Renal cortex interstitium (tissue), 11 donors: ENCODE data around the gene ARRDC5. TPM values are rescaled to one million over a fixed set of nuclear protein-coding genes. Genes with fewer than 3 reads are reported as not detected.
"Not testable (repeated sequence)": the region's sequence is repeated elsewhere in the genome, so short reads cannot be mapped to it uniquely, and the experiment has no call there.

ENCODE experiments used
- DNase-seq, 11 donors: peaks; one replicate each; pipeline ENCODE4 v3.0.0-alpha.2; 2013; ENCODE audit warnings: low read depth in 9 of 11, low spot score in 4 of 11; ENCODE audit errors: extremely low read depth in 1 of 11
- polyA plus RNA-seq, 3 donors: library from polyadenylated mRNA; unstranded; fragments of 120-200 nt; gene quantifications; one replicate each; pipeline ENCODE4 v1.2.1, GENCODE V29; 2013; ENCODE audit not compliant: insufficient read length in 3 of 3

Gene ARRDC5
- polyA plus RNA-seq, 3 donors: 0.09 TPM; not detected in 2

DNA sequence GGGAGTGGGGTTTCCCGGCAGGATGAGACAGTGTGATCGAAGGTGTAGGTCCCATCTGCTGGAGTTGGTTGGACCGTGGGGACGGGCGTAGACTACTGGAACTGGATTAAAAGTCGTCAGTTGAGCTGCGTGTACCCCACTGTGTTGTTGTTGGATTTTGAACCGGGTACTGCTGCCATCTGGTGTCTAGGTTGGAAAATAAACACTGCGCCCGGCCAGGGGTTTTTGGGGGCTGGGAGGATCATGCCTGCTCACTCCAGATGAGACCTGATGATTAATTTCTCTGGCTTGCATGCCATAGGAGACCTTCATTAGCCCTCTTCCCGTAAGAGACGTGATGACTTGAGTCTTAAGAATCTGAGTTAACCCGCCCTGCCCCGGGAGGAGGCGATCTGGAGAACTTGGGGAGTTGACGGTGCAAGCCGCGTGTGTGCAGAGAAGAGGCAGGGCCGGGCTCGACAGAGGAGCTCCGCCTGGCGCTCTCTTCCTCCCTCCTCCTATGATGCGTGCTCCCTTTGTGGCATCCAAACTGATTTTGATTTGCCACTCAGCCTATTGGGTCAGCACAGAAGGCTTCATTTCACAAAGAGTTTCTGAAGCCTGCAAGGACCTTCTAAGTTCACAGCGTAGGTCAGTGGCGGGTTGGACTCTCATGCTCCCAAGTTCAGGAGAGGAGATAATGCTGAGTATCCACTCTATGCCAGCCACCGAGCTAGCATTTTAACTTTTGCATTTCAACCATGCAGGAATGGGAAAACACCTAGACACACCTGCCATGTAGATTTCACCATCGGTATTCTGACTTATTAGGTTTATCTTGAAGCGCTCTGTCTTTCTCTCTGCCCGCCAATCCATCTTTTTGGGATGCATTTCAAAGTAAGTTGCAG is 9.3 kb upstream of the ARRDC5 start:
- DNase-seq: peak in 4 of 11 donors; percentile 50 to 68 (median 60)

DNA sequence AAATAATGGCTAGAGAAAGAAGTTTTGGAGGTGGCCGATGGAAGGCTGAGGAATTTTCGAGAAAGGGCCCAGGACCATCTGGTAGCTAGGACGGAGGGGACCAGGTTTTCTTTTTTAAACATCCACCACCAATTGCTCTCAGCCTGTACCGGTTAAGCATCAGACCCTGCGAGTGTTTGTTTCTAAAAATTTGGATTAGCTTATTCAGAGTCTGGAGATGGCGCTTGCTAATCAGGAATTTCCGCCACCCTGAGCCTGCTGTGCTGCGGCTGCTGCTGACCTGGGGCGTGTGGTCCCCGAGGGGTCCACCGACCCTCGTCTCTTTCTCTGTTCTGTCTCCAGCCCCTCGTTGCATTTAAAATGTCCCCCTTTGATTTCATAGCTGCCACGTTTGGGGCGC is 8.6 kb upstream of the ARRDC5 start:
- no peak for DNase-seq

DNA sequence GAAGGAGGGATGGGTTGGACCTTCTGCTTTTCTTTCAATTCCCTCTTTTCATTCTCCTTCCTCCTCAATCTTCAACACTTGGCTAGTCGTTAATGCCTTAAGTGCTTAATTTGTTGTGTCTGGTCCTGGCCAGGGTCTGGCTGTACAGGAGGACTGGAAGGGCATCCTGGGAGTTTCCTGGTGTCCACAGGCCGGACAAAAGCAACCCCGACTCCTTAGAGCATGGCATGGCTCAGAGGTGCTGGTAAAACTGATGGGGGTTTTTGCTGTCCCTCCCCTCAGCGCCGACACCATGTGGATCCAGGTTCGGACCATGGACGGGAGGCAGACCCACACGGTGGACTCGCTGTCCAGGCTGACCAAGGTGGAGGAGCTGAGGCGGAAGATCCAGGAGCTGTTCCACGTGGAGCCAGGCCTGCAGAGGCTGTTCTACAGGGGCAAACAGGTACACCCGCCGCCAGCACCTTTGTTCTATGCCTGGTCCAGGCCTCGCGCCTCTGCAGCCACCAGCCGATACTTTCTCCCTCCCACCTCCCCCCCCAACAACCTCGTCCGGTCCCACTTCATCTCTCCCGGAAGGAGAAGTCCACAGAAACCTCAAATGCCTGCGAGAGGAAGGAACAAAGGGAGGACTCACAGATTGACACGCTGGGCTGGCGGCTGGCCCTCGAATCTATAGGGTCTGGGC is 8.0 kb upstream of the ARRDC5 start:
- no peak for DNase-seq

DNA sequence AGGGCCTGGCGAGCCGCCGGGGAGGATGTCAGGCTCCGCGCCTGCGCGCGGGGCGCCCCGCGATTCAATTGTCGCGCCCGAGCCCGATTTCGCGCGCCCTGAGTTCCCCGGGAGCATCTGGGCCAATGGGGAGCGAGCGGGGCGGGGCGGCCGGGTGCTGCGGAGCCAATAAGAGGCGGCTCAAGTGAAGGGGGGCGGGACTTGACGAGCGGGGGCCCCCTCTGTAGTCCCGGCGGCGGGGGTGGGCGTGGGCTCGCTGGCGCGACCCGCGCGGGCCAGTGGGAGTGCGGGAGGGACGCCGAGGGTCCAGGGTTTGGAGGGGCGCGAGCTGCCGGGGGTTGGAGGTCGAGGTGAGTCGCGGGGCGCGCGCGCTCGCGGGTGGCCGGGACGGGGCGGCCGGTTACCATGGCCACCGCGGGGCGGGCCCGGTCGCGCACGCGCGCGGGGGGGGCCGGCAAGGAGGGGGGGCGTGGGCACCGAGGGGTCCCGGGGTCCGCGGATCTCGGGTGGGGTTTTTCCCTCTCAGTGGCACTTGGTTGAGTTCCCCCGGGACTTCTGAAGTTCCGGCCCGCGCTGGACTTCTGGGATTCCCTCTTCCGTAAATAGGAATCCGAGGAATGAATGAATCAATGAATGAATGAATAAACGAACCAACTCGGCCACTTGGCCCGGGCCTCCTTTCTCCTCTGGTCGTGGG is 7.3 kb upstream of the ARRDC5 start:
- peak in 8 of 11 donors; percentile 75 to 90 (median 88) for DNase-seq

DNA sequence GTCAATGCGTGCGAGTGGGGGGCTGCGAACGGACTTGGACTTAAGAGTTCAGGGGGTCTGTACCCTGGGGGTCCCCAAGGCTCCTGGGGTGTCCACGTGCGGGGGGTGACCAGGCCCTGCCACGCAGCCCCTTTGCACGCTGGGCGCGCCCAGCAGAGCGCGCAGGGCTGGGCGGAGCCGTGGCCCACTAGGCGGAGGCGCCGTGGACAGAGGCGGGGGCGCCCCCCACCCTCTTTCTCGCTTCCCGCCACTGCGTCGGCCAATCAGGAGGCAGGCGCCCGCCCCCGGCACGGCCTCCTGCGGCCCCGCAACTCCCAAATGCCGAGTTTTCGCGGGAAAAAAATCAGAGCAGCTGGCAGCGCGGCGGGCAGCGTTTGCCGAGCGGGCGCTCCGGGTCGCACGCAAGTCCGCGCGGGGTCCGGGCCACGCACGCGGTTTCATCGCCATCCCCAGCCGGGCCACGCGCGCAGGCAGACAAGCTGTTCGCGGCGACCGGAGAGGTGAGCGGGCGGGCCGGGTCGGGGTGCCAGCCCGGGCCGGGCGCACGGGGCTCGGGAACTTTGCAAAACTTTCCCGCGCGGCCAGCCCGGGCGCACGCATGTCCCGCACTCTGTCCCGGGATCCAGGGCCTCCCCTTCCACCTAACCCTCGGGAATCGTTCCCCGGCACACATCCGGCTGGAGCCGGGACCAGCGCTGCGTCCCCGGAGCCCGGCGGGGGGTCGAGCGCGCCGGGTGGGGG is 6.6 kb upstream of the ARRDC5 start, which contains the start of gene UHRF1:
Gene UHRF1 (plus strand): TSS at position 346 of the 741 bp plus-strand sequence. CDS start 1,385 bp downstream, outside the sequence.
- no peak for DNase-seq

DNA sequence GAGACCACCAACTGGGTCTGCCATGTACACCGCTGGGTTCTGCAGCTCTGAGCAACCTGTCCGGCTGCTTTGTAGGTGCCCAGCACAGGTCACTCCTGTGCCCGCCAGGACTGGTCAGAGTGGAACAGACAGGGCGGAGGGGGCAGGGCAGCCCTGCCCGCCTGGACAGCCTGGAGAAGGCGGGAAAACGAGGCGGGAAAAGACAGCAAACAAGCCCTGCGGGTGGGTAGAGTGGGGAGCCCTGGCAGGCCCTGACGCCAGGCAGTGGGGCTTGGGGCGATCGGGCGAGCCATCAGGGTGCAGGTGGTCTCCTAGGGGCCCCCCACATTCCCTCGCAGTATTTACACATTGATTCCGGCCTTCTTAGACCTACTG is 6.1 kb upstream of the ARRDC5 start:
- no peak for DNase-seq

DNA sequence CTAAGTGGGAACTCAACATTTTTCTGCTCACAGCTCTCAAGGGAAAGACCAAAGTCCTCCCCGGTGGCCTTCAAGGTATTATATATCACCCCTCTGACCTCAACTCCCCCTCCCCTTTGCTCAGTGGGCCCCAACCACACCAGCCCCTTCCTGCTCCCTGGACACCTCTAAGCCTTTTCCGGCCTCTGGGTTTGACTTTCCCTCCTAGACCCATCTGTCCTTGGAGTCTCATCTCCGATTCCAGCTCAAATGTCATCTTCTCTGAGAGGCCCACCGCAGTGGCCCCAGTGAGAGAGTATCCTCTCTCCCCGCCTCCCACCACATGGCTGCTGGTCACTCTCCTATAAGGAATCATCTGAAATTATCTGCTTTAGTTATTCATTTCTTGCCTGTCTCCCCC is 5.7 kb upstream of the ARRDC5 start:
- DNase-seq: peak in 1 of 11 donors; percentile 68

DNA sequence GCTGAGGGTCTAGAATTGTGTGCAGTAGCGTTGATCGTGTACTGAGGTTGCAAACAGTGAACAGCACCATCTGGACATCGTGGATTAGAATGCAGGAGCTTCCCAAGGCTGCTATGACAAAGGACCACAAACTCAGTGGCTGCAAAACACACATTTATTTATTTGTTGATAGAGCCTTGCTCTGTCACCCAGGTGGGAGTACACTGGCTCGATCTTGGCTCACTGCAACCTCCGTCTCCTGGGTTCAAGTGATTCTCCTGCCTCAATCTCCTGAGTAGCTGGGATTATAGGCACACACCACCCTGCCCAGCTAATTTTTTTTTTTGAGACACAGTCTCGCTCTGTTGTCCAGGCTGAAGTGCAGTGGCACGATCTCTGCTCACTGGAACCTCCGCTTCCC is 4.3 kb upstream of the ARRDC5 start:
- DNase-seq: no peak

DNA sequence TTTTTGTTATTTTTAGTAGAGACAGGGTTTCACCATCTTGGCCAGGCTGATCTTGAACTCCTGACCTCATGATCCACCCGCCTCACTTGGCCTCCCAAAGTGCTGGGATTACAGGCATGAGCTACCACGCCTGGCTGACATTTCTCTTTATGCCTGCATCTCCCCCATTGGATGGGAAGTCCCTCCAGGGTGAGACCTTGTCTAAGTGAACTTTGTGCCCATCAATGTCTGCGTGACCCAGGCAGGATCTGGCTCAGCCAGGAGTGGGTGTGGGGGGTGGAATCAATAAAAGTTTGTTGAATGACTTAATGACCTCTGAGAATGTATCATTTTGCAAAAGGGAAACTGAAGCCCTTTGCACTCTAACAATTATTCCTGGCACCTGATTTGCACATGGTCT is 1.8 kb upstream of the ARRDC5 start:
- DNase-seq: no peak

DNA sequence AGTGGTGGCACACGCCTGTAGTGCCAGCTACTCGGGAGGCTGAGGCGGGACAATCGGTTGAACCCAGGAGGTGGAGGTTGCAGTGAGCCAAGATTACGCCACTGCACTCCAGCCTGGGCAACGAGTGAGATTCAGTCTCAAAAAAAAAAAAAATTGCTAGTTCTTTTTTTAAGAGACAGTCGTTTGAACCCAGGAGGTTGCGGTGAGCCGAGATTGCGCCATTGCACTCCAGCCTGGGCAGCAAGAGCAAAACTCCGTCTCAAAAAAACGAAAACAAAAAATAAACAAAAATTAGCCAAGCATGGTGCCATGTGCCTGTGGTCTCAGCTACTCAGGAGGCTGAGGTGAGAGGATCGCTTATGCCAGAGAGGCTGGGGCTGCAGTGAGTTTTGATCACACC is 1.8 kb downstream of the ARRDC5 start:
- DNase-seq: not testable (repeated sequence)

DNA sequence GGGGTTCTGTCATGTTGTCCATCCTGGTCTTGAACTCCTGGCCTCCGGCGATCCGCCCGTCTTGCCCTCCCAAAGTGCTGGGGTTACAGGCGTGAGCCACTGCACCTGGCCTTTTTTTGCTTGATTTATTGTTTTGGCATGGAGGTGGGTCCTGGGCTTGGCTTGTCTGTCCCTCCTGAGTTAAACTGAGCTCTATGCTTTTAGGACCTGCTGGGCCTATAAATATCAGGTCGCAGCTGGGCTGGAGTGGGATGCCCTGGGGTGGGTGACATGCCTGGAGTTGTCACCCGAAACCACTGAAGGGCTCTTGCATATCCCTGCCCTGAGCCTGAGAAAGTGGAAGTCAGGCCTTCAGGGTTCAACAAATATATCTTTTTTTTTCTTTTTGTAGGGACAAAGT is 5.5 kb downstream of the ARRDC5 start:
- DNase-seq: no peak

DNA sequence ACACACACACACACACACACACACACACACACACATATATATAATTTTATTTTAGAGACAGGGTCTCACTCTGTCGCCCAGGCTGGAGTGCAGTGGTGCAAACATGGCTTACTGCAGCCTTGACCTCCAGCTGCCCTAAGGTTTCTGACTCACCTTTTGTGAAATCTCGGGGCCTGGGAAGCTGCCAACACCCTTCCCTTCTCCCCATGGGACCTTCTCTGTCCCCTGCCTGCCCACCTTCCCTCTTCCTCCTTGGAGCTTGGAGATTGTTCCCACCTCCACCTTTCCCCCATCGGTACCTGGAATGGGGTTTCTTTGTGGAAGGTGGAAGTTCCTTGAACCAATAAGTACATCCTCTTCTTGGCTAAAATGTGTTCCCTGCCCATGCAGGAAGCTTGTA is 6.3 kb downstream of the ARRDC5 start:
- no peak for DNase-seq

DNA sequence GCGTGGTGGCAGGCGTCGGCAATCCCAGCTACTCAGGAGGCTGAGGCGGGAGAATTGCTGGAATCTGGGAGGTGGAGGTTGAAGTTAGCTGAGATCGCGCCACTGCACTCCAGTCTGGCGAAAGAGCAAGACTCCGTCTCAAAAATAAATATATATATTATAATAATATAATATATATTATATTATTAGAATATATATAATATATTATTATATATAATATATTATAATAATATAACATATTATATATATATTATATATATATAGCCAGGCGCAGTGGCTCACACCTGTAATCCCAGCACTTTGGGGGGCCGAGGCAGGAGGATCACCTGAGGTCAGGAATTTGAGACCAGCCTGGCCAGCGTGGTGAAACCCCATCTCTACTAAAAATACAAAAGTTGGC is 9.7 kb downstream of the ARRDC5 start:
- DNase-seq: not testable (repeated sequence)

DNA sequence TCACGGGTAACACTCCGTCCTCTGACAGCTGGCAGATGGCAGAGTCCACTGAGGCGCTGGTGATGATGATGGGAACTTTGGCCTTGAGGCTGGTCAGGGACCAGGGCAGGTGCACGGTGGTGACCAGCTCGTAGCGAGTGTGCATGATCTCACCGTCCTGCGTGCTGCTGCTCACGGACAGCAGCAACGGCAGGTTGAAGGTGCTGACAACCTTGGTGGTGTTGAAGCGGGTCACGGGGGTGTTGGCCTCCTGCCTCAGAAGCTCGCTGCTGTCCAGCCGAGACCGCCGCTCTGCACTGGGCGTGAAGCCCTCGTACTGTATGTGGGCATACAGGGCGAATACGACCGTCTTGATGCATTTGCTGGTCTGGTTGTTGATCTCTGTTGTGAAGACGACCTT is 11.6 kb downstream of the ARRDC5 start:
- no peak for DNase-seq

DNA sequence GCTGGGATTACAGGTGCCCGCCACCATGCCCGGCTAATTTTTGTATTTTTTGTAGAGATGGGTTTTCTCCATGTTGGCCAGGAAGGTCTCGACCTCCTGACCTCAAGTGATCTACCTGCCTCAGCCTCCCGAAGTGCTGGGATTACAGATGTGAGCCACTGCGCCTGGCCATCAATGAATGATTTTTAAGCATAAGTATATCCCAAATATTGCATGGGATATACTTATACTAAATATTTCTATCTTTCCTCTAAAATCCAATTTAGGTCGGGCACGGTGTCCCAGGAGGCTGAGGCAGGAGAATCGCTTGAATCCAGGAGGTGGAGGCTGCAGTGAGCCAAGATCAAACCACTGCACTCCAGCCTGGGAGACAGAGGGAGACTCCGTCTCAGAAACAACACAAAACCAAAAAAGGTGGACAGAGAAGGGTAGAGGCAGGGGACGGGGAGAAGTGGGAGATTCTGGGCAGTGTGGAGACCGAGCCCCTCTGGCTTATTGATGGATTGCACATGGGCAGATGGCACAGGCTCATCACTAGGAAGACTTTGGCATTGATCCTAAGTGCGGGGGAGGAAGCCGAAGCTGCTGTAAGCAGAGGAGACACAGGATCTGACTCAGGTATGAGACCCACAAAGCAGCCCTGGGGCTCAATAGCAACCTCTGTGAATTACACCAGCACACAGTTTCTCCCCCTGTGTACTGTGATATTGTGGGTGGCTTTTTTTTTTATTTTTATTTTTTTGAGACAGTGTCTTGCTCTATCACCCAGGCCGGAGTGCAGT is 13.5 kb downstream of the ARRDC5 start:
- DNase-seq: no peak

DNA sequence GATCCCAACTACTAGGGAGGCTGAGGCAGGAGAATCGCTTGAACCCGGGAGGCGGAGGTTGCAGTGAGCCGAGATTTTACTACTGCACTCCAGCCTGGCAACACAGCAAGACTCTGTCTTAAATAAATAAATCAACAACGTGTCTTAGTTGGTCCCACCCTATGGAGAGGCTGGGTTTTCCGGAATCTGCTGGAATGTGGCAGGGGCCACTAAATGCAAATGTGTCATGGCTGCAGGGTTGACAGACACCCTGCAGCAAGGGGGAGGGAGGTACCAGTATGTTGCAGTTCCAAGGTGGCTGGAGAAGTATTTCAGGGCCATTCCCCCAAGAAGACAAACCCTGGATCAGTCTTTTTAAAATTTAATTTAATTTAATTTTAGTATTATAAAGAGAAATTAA is 14.9 kb downstream of the ARRDC5 start:
- DNase-seq: not testable (repeated sequence)

DNA sequence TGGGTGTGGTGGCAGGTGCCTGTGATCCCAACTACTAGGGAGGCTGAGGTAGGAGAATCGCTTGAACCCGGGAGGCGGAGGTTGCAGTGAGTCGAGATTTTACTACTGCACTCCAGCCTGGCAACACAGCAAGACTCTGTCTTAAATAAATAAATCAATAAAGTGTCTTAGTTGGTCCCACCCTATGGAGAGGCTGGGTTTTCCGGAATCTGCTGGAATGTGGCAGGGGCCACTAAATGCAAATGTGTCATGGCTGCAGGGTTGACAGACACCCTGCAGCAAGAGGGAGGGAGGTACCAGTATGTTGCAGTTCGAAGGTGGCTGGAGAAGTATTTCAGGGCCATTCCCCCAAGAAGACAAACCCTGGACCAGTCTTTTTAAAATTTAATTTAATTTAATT is 17.7 kb downstream of the ARRDC5 start:
- not testable (repeated sequence) for DNase-seq

DNA sequence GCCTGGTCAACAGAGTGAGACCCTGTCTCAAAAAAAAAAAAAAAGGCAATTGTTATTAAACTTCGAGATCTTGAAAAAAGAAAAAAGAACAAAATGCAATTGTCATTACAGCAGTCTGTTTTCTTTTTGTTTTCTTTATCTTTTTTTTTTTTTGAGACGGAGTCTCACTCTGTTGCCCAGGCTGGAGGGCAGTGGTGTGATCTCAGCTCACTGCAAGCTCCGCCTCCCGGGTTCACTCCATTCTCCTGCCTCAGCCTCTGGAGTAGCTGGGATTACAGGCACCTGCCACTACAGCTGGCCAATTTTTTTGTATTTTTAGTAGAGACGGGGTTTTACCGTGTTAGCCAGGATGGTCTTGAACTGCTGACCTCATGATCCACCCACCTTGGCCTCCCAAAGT is 19.8 kb downstream of the ARRDC5 start:
- DNase-seq: not testable (repeated sequence)
